AG08395 (cell line): ENCODE measurements around the gene ADAM12.
"Not testable (repeated sequence)": the region's sequence is repeated elsewhere in the genome, so short reads cannot be mapped to it uniquely, and the experiment has no call there.

Source experiments
- DNase-seq: peaks from one replicate; pipeline ENCODE4 v3.0.0; 2012; ENCODE audit warnings: mixed read lengths, low spot score

The ADAM12 gene

DNA sequence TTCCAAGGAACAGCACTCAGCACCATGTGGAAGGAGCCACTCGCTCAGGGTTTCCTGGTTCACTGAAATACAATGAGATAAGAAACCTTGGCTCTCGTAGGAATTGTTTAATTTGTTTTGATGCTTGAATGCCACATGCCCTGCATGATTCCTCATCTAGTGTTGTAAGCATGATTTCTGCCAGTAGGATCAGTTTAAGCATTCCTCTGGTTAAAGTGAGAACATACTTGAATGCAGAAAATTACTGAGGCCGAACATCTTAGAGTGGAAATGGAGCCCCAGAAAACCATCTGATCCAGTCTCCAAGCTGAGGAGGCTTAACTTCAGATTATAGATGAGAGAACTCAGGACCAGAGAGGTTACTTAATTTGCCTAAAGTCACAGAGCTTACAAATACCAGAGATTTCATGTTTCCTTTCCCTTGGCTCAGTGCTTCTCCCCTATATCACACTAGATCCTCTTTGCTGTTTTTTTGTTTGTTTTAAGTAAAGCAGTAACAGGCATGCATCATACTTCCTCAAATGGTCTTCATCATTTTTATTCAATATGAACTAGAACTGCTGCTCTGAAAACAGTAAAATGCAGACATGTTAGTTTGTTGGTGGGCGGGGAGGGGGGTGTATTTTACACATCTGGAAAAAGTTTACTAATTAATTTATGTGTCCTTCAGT, 125.1 kb downstream of the ADAM12 start:
- no peak for DNase-seq

DNA sequence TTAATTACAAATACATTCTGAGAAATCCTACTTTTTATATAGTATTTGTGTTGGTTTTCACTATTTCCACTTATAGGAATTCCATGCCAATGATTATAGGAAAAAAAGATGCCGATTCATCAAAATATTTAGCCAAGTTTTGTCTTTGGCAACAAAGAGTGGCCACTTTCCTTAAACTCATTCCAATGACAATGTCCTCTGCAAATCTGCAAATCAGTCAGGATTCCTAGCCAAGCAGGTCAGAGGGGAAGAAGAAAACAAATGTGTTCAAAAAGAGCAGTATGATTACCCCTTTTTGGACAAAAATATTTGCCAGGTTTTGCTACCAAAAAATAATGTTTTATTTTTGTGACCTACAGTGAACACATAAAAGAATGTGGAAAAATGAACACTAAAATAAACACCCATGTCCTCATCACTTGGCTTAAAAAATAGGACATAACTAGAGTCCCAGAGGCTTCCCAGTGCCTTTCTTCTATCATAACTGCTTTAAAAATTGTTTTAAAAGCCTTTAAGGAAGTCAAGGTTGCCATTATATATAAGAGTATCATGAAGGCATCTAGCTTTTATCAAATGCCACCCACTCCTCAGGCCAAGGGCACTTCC, 125.9 kb downstream of the ADAM12 start:
- DNase-seq, result no peak

- DNase-seq, result no peak
Observed at GRCh38 chr10:126259760-126260479, 128.4 kb downstream of the ADAM12 start.

- DNase-seq, result no peak
Observed at GRCh38 chr10:126256864-126257263, 131.4 kb downstream of the ADAM12 start.

GRCh38 chr10:126255313-126255712, 133.0 kb downstream of the ADAM12 start:
- no peak for DNase-seq

GRCh38 chr10:126253611-126253998, 134.7 kb downstream of the ADAM12 start:
- DNase-seq, result no peak

DNA sequence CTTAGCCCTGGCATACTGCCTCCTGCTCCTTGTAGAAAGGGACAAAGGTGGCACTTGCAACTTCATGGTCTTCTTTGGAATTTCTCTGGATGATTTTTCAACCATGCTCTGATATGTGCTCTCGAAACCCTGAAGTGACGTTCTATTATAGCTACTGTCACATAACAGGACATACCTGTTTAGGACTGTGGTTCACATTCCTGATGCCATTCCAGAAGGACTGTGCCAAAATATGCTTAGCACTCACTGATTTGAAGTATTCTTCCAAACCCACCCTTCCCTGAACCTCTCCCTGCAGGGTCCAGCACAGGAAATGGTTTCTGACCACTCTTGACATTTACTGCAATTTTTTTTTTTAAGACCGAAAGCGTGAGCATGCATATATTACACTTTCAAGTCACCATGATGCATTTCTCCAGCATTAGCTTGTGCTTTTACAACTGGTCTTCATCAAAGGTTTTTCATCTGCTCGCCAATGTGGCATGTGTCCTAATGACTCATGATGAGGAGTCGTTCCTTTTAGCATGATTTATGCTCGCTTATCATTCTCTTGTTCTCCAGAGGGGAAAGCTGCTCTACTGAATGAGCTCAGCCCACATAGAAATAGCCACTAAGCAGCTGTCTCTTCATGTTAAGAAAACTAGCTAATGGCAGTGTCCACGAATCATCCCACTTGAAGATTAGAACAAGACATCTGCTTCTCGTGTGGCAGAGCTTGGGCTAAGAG, 135.2 kb downstream of the ADAM12 start:
- peak; percentile 85 for DNase-seq

DNA sequence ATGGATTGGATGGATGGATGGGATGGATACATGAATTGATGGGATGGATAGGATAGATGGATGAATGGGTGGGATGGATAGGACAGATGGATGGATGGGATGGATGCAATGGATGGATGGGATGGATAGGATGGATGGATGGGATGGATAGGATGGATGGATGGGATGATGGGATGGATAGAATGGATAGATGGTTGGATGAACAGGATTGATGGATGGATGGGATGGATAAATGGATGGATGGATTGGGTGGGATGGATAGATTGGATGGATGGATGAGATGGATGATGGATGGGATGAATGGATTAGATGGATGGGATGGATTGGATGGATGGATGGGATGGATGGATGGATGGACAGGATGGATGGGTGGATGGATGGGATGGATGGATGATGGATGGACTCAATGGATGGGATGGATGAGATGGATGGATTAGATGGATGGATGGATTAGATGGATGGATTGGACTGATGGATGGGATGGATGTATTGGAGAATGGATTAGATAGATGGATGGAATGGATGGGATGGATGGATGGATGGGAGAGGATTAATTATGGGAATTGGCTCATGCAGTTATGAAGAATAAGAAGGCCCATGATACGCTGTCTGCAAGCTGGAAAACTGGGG, 136.4 kb downstream of the ADAM12 start:
- DNase-seq, result no peak

DNA sequence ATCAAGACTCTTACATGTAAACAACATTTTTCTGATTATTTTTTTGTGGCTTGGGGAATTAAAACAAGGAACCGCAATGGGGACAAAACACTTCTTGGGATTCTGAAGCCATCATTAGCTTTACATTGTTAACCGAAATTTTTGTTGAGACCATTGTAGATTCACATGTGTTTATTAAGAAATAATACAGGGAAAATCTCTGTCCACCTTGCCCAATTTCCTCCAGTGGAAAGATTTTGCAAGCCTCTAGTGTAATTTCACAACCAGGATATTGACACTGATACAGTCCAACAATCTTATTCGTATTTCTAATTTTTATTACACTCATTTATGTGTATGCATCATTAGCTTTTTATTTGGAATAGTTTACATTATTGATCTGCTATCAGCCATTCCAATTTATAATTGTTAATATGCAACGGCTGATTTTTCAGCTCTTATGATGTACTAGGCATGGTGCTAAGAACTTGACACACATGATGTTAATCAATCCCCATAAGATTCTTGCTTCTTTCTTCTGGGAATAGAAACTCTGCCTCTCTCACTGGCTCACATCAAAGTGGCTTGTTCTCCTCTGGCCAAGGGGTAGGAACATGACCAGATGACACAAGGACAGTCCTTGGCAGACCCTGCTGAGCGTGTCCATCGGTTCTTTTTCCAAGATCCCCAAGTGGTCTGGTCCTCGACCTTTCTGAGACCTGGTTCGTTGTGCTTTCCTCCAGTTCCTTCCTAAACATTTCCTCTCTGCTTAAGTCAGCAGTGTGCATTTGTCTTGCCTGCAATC, 137.6 kb downstream of the ADAM12 start:
- DNase-seq, result no peak

GRCh38 chr10:126250045-126250444, 138.2 kb downstream of the ADAM12 start:
- no peak for DNase-seq

DNA sequence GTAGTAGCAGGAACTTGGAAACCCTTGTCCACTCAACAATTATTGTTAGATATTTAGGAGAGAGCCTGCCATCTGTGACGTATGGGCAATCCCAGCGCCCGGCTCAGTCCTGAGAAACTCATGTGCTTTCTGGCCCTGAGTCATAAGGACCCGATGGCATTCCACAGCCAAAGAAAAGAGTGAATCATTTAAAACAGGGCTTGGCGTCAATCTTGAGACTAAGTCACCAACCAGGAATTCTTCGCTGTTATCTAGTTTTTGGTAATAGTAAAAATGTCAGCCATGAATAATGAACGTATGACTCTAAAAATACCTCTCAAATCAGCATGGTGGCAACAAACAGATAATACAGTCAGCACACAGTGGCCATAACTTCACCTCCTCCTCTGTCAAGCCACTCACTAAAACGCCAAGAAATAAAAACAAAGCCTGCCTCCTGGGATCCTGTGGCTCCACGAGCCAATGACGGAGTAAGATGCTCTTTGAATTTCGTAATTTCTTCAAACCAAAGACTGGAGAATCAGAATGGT, 140.8 kb downstream of the ADAM12 start:
- DNase-seq, result peak; percentile 96

GRCh38 chr10:126246396-126246795, 141.9 kb downstream of the ADAM12 start:
- DNase-seq, result not testable (repeated sequence)

GRCh38 chr10:126245501-126245900, 142.8 kb downstream of the ADAM12 start:
- DNase-seq, result no peak

GRCh38 chr10:126243971-126244370, 144.3 kb downstream of the ADAM12 start:
- peak; percentile 88 for DNase-seq

DNA sequence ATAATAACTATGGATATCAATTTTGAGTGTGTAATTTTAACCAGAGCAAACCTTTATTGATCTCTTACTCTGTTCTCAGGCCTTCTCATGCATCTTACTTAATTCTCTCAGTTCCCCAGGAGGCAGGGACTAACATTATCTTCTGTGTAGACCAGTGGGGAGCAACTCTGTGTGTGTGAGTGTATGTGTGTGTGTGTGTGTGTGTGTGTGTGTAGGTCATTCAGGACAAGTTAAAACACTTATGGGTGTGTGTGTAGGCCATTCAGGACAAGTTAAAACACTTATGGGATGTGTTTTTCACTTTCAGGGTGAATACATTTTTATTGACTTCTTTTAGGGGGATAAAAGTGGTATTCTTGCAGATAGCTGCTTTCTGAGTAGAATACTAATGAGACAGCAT, 145.0 kb downstream of the ADAM12 start:
- DNase-seq, result no peak

GRCh38 chr10:126242397-126243260, 145.6 kb downstream of the ADAM12 start:
- peak; percentile 74 for DNase-seq

DNA sequence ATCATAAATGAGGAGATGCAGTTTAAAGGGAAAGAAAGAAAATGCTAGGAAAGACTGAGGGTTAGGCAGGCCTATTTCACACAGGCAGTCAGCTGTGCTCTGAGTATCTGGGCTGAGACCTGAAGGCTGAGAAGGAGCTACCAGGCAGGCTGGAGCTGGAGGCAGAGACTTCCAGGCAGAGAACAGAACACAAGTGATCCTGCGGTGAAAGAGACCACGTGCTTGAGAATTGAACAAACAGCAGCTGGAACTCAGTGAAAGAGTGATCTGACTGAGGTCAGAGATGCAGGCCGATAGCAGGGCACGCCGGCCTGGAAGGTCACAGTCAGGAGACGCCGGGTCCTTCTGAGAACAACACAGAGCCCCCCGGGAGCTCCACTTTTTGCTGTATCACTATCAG, 147.8 kb downstream of the ADAM12 start:
- DNase-seq, result no peak

GRCh38 chr10:126239844-126240243, 148.4 kb downstream of the ADAM12 start:
- no peak for DNase-seq

- DNase-seq, result no peak
Observed at GRCh38 chr10:126235979-126236851, 152.1 kb downstream of the ADAM12 start.
